ENCODE data around the gene ATP7A. TPM values are rescaled to one million over a fixed set of nuclear protein-coding genes. Genes with fewer than 3 reads are reported as not detected.

ATP7A gene
- 14.5 TPM for total RNA-seq

GRCh38 chrX:77910108-77910840, at the start of gene ATP7A:
TSS of gene ATP7A (plus strand) at chrX:77910693. CDS start at chrX:77971642, 60,949 bp downstream.

GRCh38 chrX:77894921-77895886, 15.3 kb upstream of the ATP7A start, which contains the start of gene MAGT1:
TSS of gene MAGT1 (minus strand) at chrX:77895435. CDS start at chrX:77895410, 25 bp downstream.

GRCh38 chrX:77899081-77899828, 11.2 kb upstream of the ATP7A start, which contains the start of gene COX7B:
TSS of gene COX7B (plus strand) at chrX:77899468. CDS start at chrX:77899554, 86 bp downstream.

GRCh38 chrX:77969538-77969937, 59.0 kb downstream of the ATP7A start, which contains the start of gene PGAM4:
TSS of gene PGAM4 (minus strand) at chrX:77969638. CDS start at chrX:77969638, 0 bp downstream.

Small RNA genes lying within 50 kb of the gene (small RNA-seq; reads per million reads assigned to genes)
- not detected for gene RN7SL460P

Other genes starting within 250 kb of the ATP7A start
- 274 TPM for gene ATRX, start 124.5 kb upstream of the ATP7A start, total RNA-seq
- gene MAGT1, start 15.3 kb upstream of the ATP7A start, total RNA-seq = 30.7 TPM
- 157 TPM for gene COX7B, start 11.2 kb upstream of the ATP7A start, total RNA-seq
- not detected for gene PGAM4, start 58.9 kb downstream of the ATP7A start, total RNA-seq
- 125 TPM for gene PGK1, start 193.6 kb downstream of the ATP7A start, total RNA-seq
- 40.8 TPM for gene TAF9B, start 229.0 kb downstream of the ATP7A start, total RNA-seq

All from diencephalon (tissue), 1 donor.